PC-3 (cell line): Measurements from ENCODE around the gene P2RY8. TPM values are rescaled to one million over a fixed set of nuclear protein-coding genes. Genes with fewer than 3 reads are reported as not detected.

Experiments
- ATAC-seq: fragments of 200-7000 bp; cut with Tn5 transposase; 2 replicates; pipeline ENCODE4 v1.9.1; 2020; ENCODE audit warnings: mild to moderate bottlenecking, moderate library complexity
- BruUV-seq: library from RNA; stranded (reverse); fragments of 400-500 nt; replicated peaks from 2 replicates; lab custom pipeline; 2021; lab: Mats Ljungman, UMichigan
- CTCF ChIA-PET: fragments of 300-600 bp; sonication (Branson Sonifier 250); formaldehyde crosslinking; loops from one replicate; lab custom pipeline; 2022; ENCODE audit warnings: antibody characterized with exemption; lab: Charles Lee
- POLR2A ChIA-PET: fragments of 300-600 bp; sonication (Branson Sonifier 250); formaldehyde crosslinking; loops from one replicate; lab custom pipeline; 2022; ENCODE audit warnings: antibody characterized with exemption; ENCODE audit not compliant: unreplicated experiment; lab: Charles Lee
- DNase-seq: peaks from one replicate; pipeline ENCODE4 v3.0.0-alpha.2; 2015
- H2AFZ ChIP-seq: fragments of 300-600 bp; sonication (generic); 2 replicates; pipeline ENCODE4 v1.6.0; 2016; ENCODE audit warnings: antibody characterized with exemption, low read length
- H3F3A ChIP-seq: fragments of 300-600 bp; sonication (generic); one replicate; pipeline ENCODE4 v1.6.0; 2017; ENCODE audit warnings: antibody characterized with exemption, low read length, control low read depth, mild to moderate bottlenecking; ENCODE audit not compliant: unreplicated experiment
- H3K27ac ChIP-seq: fragments of 300-600 bp; sonication (generic); 2 replicates; pipeline ENCODE4 v1.5.1; 2016; ENCODE audit warnings: mild to moderate bottlenecking, low read length
- H3K27me3 ChIP-seq: fragments of 300-600 bp; sonication (generic); 2 replicates; pipeline ENCODE4 v1.6.1; 2016; ENCODE audit warnings: low read length, mixed read lengths
- H3K36me3 ChIP-seq: fragments of 300-600 bp; sonication (generic); 2 replicates; pipeline ENCODE4 v1.6.1; 2016; ENCODE audit warnings: low read depth, mixed run types, low read length, mixed read lengths
- H3K4me1 ChIP-seq: fragments of 300-600 bp; sonication (generic); 2 replicates; pipeline ENCODE4 v1.5.1; 2016; ENCODE audit warnings: low read length; ENCODE audit not compliant: insufficient read depth
- H3K4me2 ChIP-seq: fragments of 300-600 bp; sonication (generic); 2 replicates; pipeline ENCODE4 v1.6.0; 2016; ENCODE audit warnings: low read length
- H3K4me3 ChIP-seq: fragments of 300-600 bp; sonication (generic); 2 replicates; pipeline ENCODE4 v1.5.1; 2016; ENCODE audit warnings: mild to moderate bottlenecking, low read length, mixed read lengths
- H3K79me2 ChIP-seq: fragments of 300-600 bp; sonication (generic); 2 replicates; pipeline ENCODE4 v1.6.1; 2017; ENCODE audit warnings: low read length, mixed read lengths
- H3K9ac ChIP-seq: fragments of 300-600 bp; sonication (generic); 2 replicates; pipeline ENCODE4 v1.6.0; 2016; ENCODE audit warnings: mild to moderate bottlenecking, low read length
- H3K9me2 ChIP-seq: fragments of 300-600 bp; sonication (generic); replicated peaks from 2 replicates; pipeline ENCODE4 v1.6.1; 2016; ENCODE audit warnings: mixed run types, low read length, mixed read lengths
- H3K9me3 ChIP-seq: fragments of 300-600 bp; sonication (generic); 2 replicates; pipeline ENCODE4 v1.6.1; 2016; ENCODE audit warnings: low read length, mixed read lengths
- H4K20me1 ChIP-seq: fragments of 300-600 bp; sonication (generic); 2 replicates; pipeline ENCODE4 v1.6.1; 2016; ENCODE audit warnings: low read length, mixed read lengths
- CTCF ChIP-seq: fragments of 300-600 bp; sonication (generic); conservative IDR thresholded peaks from 2 replicates; pipeline ENCODE4 v1.5.1; 2017; ENCODE audit warnings: antibody characterized with exemption, low read depth, mild to moderate bottlenecking, low read length
- EZH2 ChIP-seq: fragments of 300-600 bp; sonication (generic); IDR thresholded peaks from one replicate; pipeline ENCODE4 v1.6.1; 2017; ENCODE audit warnings: antibody characterized with exemption, mild to moderate bottlenecking, low read length; ENCODE audit not compliant: unreplicated experiment
- EZH2phosphoT487 ChIP-seq: fragments of 300-600 bp; sonication (generic); IDR thresholded peaks from 2 replicates; pipeline ENCODE4 v1.6.1; 2018; ENCODE audit warnings: mild to moderate bottlenecking, antibody characterized with exemption, low read length, borderline replicate concordance
- intact Hi-C: fragments of 100-400 bp; cut with micrococcal nuclease; formaldehyde crosslinking; loops from 2 replicates; pipeline ENCODE4 v1.9.0; 2023
- total RNA-seq: library from RNA; depleted of rRNA; stranded (reverse); fragments of >200 nt; gene quantifications from 2 replicates; pipeline ENCODE4 v1.2.3, GENCODE V29; 2014

The P2RY8 gene
- total RNA-seq, 1 experiment from 2014 or later = not detected

- H3K9ac ChIP-seq = no peak overlapping the region
- ATAC-seq = no peak
- H3F3A ChIP-seq = no peaks in the 10 kb centered on the region
- H4K20me1 ChIP-seq = no peaks in the 10 kb centered on the region
- no peaks in the 10 kb centered on the region for H3K27me3 ChIP-seq
- POLR2A ChIA-PET = no interaction called here
- H3K9me3 ChIP-seq = no peaks in the 10 kb centered on the region
- intact Hi-C loops = no loop called here
- H3K9me2 ChIP-seq = no peaks in the 10 kb centered on the region
- no peaks in the 10 kb centered on the region for H3K4me1 ChIP-seq
- CTCF ChIA-PET = no interaction called here
- H3K36me3 ChIP-seq = no peaks in the 10 kb centered on the region
- no TSS peak for BruUV-seq
- no peak overlapping the region for H3K4me3 ChIP-seq
- H3K27ac ChIP-seq = no peak overlapping the region
- no peak overlapping the region for H3K4me2 ChIP-seq
- no peaks in the 10 kb centered on the region for H3K79me2 ChIP-seq
- no peak overlapping the region for H2AFZ ChIP-seq
- TF ChIP-seq EZH2 = no peak
- no peak for TF ChIP-seq EZH2phosphoT487
- no peak for TF ChIP-seq CTCF
- no peak for DNase-seq
These were observed 48.2 kb downstream of the P2RY8 start for GRCh38 chrX:1488745-1489144.

- ChIA-PET CTCF (no interaction called here), POLR2A (no interaction called here)
- BruUV-seq = no TSS peak
- H3K36me3 ChIP-seq = no peaks in the 10 kb centered on the region
- TF ChIP-seq EZH2phosphoT487 = no peak
- no peak for TF ChIP-seq EZH2
- TF ChIP-seq CTCF = no peak
- no peaks in the 10 kb centered on the region for H4K20me1 ChIP-seq
- H3K27ac ChIP-seq = no peak overlapping the region
- intact Hi-C loops = no loop called here
- no peaks in the 10 kb centered on the region for H3K4me1 ChIP-seq
- no peak overlapping the region for H3K4me3 ChIP-seq
- H3K9me2 ChIP-seq = no peaks in the 10 kb centered on the region
- H3K9ac ChIP-seq = no peak overlapping the region
- H3F3A ChIP-seq = no peaks in the 10 kb centered on the region
- H2AFZ ChIP-seq = no peak overlapping the region
- ATAC-seq = no peak
- DNase-seq = no peak
- H3K9me3 ChIP-seq = no peaks in the 10 kb centered on the region
- H3K4me2 ChIP-seq = no peak overlapping the region
- H3K79me2 ChIP-seq = no peaks in the 10 kb centered on the region
- no peaks in the 10 kb centered on the region for H3K27me3 ChIP-seq
These were observed 48.8 kb downstream of the P2RY8 start for GRCh38 chrX:1488141-1488540.

GRCh38 chrX:1487401-1487800, 49.6 kb downstream of the P2RY8 start:
- Histone ChIP-seq H3K9me2 (no peaks in the 10 kb centered on the region), H3K4me3 (no peak overlapping the region), H3K9me3 (no peaks in the 10 kb centered on the region), H3K27ac (no peak overlapping the region), H4K20me1 (no peaks in the 10 kb centered on the region), H3K79me2 (no peaks in the 10 kb centered on the region), H3K36me3 (no peaks in the 10 kb centered on the region), H3K27me3 (no peaks in the 10 kb centered on the region), H3F3A (no peaks in the 10 kb centered on the region), H3K4me2 (no peak overlapping the region), H2AFZ (no peak overlapping the region), H3K4me1 (no peaks in the 10 kb centered on the region), H3K9ac (no peak overlapping the region)
- intact Hi-C loops = no loop called here
- CTCF ChIA-PET = no interaction called here
- DNase-seq (no peak), ATAC-seq (no peak)
- BruUV-seq = no TSS peak
- POLR2A ChIA-PET = no interaction called here
- TF ChIP-seq EZH2phosphoT487 = no peak
- no peak for TF ChIP-seq CTCF
- TF ChIP-seq EZH2 = no peak
